ENCODE data around the gene MAP3K20.
"Not testable (repeated sequence)": the region's sequence is repeated elsewhere in the genome, so short reads cannot be mapped to it uniquely, and the experiment has no call there.

The MAP3K20 gene

DNA sequence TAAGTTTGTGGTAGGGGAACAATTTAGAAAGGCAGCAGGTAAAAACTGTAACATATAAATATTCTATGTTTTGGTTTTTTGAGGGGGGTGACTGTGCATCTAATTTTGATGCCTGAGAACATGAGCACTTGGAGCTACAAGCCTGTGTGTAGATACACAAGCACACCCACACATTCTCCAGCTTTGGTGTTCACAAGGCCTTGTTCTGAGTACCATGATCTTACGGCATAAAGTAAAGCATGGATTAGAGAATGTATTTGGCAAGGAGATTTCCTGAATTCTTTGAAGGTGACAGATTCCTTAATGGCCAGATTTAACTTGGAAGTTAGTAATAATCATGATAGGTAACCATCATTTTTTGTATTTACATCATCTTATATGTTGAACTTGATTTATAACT is 42.7 kb downstream of the MAP3K20 start:
- TF ChIP-seq, protein P1, sequence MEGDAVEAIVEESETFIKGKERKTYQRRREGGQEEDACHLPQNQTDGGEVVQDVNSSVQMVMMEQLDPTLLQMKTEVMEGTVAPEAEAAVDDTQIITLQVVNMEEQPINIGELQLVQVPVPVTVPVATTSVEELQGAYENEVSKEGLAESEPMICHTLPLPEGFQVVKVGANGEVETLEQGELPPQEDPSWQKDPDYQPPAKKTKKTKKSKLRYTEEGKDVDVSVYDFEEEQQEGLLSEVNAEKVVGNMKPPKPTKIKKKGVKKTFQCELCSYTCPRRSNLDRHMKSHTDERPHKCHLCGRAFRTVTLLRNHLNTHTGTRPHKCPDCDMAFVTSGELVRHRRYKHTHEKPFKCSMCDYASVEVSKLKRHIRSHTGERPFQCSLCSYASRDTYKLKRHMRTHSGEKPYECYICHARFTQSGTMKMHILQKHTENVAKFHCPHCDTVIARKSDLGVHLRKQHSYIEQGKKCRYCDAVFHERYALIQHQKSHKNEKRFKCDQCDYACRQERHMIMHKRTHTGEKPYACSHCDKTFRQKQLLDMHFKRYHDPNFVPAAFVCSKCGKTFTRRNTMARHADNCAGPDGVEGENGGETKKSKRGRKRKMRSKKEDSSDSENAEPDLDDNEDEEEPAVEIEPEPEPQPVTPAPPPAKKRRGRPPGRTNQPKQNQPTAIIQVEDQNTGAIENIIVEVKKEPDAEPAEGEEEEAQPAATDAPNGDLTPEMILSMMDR (IDR thresholded peaks at IDR 0.05; ENCODE audit: extremely low read depth, insufficient read depth, missing control alignments) = no peak
- in situ Hi-C loops (cut with MboI; ENCODE audit: low pct_unique_long_range_greater_than_20kb, low sequenced_read_pairs, unreplicated experiment) = no loop called here
- DNase-seq (ENCODE audit: low spot score) = no peak

DNA sequence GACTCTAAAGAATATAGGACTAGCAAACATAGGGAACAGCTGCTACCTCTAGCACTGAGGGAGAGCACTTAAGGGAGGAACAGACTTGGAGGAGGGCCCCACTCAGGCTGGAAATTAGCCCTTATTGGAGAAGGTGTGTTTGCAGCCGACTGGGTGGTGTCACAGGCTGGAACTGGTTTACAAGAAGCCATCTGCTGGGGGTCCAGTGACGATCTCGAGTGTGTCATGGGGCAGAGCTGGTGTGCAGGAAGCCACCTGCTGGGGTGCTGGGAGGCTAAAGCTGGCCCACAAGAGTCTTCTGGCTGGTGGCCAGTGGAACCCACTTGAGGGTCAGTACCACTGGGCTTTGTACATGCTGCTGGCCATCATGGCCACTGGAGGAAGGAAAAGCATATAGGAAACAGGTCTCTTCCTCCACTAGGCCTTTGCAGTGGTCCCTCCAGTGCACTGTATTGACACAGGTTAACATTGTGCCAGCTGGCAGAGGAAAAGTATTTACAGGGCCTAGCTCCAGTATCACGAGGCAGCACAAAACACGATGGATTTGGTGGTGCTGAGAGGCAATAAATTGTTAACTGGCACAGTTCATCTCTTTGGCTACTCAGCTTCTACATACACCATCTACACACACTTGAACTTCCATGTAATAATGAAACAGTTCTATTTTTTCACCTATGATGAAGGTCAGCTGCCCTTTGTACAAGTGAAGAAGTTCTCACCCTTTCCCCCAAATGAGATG is 43.6 kb downstream of the MAP3K20 start:
- in situ Hi-C loops (cut with MboI; ENCODE audit: low pct_unique_long_range_greater_than_20kb, low sequenced_read_pairs, unreplicated experiment) = no loop called here
- TF ChIP-seq, protein P1 (IDR thresholded peaks at IDR 0.05; ENCODE audit: extremely low read depth, insufficient read depth, missing control alignments) = no peak
- DNase-seq (ENCODE audit: low spot score) = no peak

DNA sequence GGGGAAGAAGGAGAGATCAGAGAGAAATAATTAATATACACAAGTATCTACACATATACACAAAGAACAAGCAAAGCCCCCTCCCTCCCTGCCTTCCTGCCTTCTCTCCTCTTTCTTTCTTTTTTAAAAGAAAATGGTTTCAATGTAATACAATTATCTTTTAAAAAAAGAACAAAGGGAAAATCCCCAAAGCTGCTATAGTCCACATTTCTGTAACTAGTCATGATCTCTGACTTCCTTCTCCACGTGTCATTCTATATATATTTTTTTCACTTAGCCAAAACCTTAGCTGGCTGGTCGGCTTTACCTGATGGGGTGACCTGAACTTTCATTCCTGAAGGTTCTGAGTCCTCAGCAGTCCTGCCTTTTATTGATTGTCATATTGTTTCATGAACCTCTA is 44.3 kb downstream of the MAP3K20 start:
- in situ Hi-C loops (cut with MboI; ENCODE audit: low pct_unique_long_range_greater_than_20kb, low sequenced_read_pairs, unreplicated experiment) = no loop called here
- TF ChIP-seq, protein P1 (IDR thresholded peaks at IDR 0.05; ENCODE audit: extremely low read depth, insufficient read depth, missing control alignments) = no peak
- peak; percentile 38 for DNase-seq (ENCODE audit: low spot score)

DNA sequence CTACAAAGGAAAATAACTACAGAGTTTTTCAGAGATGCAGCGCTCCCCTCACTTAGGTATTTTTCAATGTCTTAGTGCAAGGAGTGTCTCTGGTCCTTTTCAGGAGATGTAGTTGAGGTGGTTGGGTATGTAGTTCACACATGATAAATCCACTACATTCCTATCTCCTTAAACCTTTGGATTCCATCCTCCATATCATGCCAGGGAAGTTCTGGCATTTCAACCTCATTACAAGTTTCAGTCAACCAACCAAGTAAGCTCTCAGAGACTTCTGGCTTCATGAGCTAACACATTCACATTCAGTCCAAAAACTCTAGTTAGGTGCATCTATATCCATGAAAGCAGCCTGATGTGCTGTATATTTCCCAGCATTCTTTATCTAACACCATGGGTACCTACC is 47.3 kb downstream of the MAP3K20 start:
- DNase-seq (ENCODE audit: low spot score) = no peak
- TF ChIP-seq, protein P1 (IDR thresholded peaks at IDR 0.05; ENCODE audit: extremely low read depth, insufficient read depth, missing control alignments) = no peak
- in situ Hi-C loops (cut with MboI; ENCODE audit: low pct_unique_long_range_greater_than_20kb, low sequenced_read_pairs, unreplicated experiment) = no loop called here

DNA sequence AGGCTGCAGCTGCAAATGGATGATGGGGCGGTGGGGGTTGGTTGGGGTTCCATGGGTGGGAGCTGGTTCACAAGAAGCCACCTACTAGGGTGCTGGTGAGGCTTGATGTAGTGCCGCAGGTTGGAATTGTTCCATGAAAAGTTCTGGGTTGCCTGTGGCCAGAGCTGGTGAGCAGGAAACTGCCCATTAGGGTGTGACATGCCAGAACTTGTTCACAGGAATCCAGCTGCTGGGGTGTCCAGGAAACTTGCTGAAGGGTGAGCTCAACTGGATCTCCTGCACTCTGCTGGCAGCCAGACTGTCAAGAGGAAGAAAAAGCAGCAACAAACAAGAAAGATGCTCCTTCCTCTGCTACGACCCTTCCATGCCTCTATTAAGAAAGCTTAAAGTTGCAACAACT is 48.8 kb downstream of the MAP3K20 start:
- TF ChIP-seq, protein P1 (IDR thresholded peaks at IDR 0.05; ENCODE audit: extremely low read depth, insufficient read depth, missing control alignments) = no peak
- no peak for DNase-seq (ENCODE audit: low spot score)
- in situ Hi-C loops (cut with MboI; ENCODE audit: low pct_unique_long_range_greater_than_20kb, low sequenced_read_pairs, unreplicated experiment) = no loop called here

DNA sequence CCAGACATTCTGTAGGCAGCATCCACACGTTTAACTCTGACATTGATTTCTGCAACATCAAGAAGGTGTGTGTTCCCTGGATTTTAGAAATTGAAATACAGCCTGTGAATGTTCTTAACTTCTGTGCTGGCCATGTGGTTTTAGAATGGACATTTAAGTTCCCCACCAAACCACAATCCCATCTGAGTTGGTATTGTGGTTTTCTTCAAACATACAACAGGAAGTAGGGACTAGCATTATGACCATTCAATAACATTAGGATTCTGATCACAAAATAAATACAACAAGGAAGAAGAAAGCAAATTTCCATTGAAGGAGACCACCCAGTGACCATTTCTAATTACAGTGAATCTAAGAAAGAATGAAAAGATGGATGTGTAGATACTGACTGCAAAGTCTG is 51.2 kb downstream of the MAP3K20 start:
- TF ChIP-seq, protein P1 (IDR thresholded peaks at IDR 0.05; ENCODE audit: extremely low read depth, insufficient read depth, missing control alignments) = no peak
- no peak for DNase-seq (ENCODE audit: low spot score)
- in situ Hi-C loops (cut with MboI; ENCODE audit: low pct_unique_long_range_greater_than_20kb, low sequenced_read_pairs, unreplicated experiment) = no loop called here

DNA sequence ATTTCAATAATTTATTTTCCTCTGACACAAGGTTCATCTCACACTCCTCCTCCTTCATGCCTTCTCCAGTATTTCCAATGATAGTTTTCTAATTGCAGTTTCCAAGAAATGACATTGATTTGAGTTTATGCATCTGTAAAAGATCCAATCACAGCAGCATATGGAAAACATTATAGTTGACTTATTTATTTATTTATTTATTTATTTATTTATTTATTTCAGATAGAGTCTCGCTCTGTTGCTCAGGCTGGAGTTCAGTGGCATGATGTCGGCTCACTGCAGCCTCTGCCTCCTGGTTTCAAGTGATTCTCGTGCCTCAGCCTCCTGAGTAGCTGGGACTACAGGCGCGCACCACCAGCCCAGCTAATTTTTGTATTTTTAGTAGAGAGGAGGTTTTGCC is 52.5 kb downstream of the MAP3K20 start:
- in situ Hi-C loops (cut with MboI; ENCODE audit: low pct_unique_long_range_greater_than_20kb, low sequenced_read_pairs, unreplicated experiment) = not testable (repeated sequence)

More for the DNA sequence above, 52.5 kb downstream of the MAP3K20 start:
- not testable (repeated sequence) for DNase-seq (ENCODE audit: low spot score)
